ENCODE results near the gene NHERF1. TPM values are rescaled to one million over a fixed set of nuclear protein-coding genes. Genes with fewer than 3 reads are reported as not detected.

Gene NHERF1
- total RNA-seq, 4 donors from 2014 or later, result 21.1 to 53.8 (median 42.0) TPM

DNA sequence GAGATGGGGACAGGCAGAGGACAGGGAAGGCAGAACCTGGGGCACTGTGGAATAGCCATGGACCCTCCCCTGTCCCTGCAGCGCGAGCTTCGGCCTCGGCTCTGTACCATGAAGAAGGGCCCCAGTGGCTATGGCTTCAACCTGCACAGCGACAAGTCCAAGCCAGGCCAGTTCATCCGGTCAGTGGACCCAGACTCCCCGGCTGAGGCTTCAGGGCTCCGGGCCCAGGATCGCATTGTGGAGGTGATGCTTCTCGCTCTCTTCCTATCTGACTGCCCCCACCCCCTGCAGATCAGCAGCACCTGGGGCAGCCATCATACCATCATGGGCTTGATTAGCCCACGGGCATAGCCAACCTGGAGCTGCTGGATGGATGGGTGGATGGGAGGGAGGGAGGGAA is 13.5 kb downstream of the NHERF1 start:
- Histone ChIP-seq H3K27me3 (no peaks in the 10 kb centered on the region), H3K9me3 (no peaks in the 10 kb centered on the region), H3K4me3 (no peak overlapping the region), H3K27ac (no peak overlapping the region), H3K36me3 (peaks cover 5% of the 10 kb centered on the region), H3K4me1 (peaks cover 58% of the 10 kb centered on the region)
- no peak for DNase-seq (ENCODE audit: low spot score in 2 of 2)
- 100% methylated on average over 2 of the region's 11 CpGs for WGBS
- TF ChIP-seq POLR2AphosphoS5 (IDR thresholded peaks at IDR 0.05), result no peak
- TF ChIP-seq, protein P1, sequence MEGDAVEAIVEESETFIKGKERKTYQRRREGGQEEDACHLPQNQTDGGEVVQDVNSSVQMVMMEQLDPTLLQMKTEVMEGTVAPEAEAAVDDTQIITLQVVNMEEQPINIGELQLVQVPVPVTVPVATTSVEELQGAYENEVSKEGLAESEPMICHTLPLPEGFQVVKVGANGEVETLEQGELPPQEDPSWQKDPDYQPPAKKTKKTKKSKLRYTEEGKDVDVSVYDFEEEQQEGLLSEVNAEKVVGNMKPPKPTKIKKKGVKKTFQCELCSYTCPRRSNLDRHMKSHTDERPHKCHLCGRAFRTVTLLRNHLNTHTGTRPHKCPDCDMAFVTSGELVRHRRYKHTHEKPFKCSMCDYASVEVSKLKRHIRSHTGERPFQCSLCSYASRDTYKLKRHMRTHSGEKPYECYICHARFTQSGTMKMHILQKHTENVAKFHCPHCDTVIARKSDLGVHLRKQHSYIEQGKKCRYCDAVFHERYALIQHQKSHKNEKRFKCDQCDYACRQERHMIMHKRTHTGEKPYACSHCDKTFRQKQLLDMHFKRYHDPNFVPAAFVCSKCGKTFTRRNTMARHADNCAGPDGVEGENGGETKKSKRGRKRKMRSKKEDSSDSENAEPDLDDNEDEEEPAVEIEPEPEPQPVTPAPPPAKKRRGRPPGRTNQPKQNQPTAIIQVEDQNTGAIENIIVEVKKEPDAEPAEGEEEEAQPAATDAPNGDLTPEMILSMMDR (IDR thresholded peaks at IDR 0.05), result no peak
- TF ChIP-seq EP300 (IDR thresholded peaks at IDR 0.05), result no peak
- no peak for TF ChIP-seq POLR2A (IDR thresholded peaks at IDR 0.05)

DNA sequence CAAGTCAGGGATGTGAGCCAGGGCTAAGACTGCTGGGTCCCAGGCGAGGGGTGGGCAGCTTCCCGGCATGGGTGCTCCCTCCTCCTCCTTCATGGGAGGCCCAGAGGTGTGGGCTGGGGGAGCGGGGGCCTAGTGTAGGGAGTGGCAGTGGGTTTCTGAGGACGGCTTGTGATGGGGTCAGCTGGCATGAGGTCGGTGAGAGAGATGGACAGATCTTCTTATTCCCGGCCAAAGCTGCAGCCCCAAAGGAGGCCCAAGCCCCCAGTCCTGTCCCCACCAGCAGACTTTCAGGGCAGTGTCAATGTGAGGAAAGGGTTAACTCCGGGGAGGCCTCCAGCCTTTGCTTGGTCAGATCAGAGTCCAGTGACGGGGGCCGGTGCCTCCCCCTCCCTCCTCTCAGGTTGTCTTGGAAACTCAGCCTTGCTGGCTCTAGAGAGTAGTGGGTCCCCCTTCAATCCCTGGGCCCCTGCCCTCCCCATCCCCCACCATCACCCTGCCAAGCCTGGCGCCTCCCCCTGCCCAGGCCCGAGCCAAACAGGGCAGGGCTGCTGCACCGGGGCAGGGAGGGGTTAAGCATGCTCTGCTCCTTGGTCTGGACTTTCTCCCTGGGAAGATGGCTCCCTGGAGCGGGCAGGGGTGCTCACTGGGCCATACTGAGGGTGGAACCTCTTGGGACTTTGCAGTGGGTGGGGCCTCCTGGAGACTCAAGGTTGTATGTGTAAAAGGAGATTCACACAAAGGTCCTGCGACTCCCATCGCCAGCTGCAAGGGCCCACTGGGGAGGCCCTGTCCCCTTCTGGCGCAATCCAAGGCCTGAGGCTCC is 15.3 kb downstream of the NHERF1 start:
- Histone ChIP-seq H3K4me1 (peaks cover 56% of the 10 kb centered on the region), H3K9me3 (no peaks in the 10 kb centered on the region), H3K27ac (peak overlapping the region; percentile 14), H3K36me3 (peaks cover 10% of the 10 kb centered on the region), H3K4me3 (no peak overlapping the region), H3K27me3 (no peaks in the 10 kb centered on the region)
- WGBS, result 60% methylated on average over 10 of the region's 16 CpGs
- DNase-seq (ENCODE audit: low spot score in 2 of 2), result no peak
- TF ChIP-seq, protein P1 (IDR thresholded peaks at IDR 0.05), result no peak
- TF ChIP-seq POLR2A (IDR thresholded peaks at IDR 0.05) (no peak), EP300 (IDR thresholded peaks at IDR 0.05) (no peak), POLR2AphosphoS5 (IDR thresholded peaks at IDR 0.05) (no peak)

DNA sequence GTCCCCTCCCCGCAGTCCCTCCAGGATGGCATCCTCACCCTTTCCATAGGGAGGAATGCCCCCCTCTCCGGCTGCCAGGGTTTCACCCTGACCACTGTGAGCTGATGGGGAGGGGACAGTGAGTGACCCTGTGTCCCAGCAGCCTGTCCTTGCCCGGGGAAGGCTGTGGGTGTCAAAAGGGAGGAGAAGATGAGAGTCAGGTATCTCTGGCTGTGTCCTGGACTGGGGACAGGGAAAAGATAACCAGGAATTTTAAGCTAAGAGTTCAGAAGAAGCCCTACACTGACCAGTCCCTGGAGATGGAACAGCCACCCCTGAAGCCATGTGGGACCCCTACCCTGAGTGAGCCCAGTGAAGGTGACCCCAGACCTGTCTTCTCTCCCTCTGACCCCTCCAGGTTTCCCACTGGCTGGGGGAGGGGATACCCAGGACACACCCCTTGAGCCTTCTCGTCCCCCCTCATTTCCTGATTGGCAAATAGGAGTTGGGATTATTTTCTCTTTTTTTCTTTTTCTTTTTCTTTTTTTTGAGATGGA is 16.4 kb downstream of the NHERF1 start:
- TF ChIP-seq POLR2A (IDR thresholded peaks at IDR 0.05), result no peak
- TF ChIP-seq EP300 (IDR thresholded peaks at IDR 0.05), result no peak
- TF ChIP-seq POLR2AphosphoS5 (IDR thresholded peaks at IDR 0.05), result no peak
- TF ChIP-seq, protein P1 (IDR thresholded peaks at IDR 0.05), result no peak
- peaks cover 18% of the 10 kb centered on the region for H3K36me3 ChIP-seq
- DNase-seq (ENCODE audit: low spot score in 2 of 2), result no peak
- no peak overlapping the region for H3K4me3 ChIP-seq
- H3K9me3 ChIP-seq, result no peaks in the 10 kb centered on the region
- no peaks in the 10 kb centered on the region for H3K27me3 ChIP-seq
- no peak overlapping the region for H3K27ac ChIP-seq
- 73% methylated on average over 4 of the region's 4 CpGs for WGBS
- peaks cover 45% of the 10 kb centered on the region for H3K4me1 ChIP-seq

DNA sequence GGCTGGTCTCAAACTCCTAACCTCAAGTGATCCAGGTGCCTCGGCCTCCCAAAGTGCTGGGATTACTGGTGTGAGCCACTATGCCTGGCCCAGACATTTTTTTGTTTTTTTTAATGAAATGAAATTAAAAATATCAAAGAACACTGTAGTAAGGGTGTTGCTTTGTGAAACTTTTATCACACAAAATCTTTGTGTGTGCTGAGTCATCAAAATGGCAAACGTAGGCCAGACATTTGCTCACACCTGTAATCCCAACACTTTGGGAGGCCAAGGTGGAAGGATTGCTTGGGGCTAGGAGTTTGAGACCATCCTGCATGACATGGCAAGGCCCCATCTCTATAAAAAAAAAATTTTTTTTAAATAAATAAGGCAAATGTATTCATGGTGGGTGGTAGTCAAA is 18.0 kb downstream of the NHERF1 start:
- Histone ChIP-seq H3K36me3 (peaks cover 33% of the 10 kb centered on the region), H3K27me3 (no peaks in the 10 kb centered on the region), H3K27ac (no peak overlapping the region), H3K4me3 (no peak overlapping the region), H3K9me3 (no peaks in the 10 kb centered on the region), H3K4me1 (peaks cover 29% of the 10 kb centered on the region)
- DNase-seq (ENCODE audit: low spot score in 2 of 2), result no peak
- TF ChIP-seq POLR2AphosphoS5 (IDR thresholded peaks at IDR 0.05) (no peak), POLR2A (IDR thresholded peaks at IDR 0.05) (no peak), EP300 (IDR thresholded peaks at IDR 0.05) (no peak)
- TF ChIP-seq, protein P1 (IDR thresholded peaks at IDR 0.05), result no peak
- WGBS, result 73% methylated on average over 2 of the region's 2 CpGs

DNA sequence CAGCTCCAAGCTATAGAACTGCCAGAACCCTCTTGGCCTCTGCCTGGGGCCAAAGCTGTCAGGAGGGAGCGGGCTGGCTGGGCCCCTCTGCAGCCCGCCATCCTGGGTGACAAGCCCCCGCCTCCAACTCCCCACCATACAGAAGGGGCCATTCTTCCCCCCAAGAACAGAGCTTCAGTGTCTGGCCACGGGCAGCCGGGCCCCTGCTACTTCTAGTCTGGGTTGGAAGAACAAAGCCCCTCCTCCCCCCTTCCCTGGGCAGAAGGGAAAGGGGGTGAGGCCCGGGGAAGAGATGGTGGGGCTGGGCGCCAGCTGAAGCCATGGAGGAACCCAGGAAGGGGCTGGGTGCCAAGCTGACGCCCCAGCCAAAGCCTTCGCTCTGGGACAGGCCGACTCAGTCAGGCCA is 18.7 kb downstream of the NHERF1 start:
- DNase-seq (ENCODE audit: low spot score in 2 of 2), result no peak
- Histone ChIP-seq H3K4me1 (peaks cover 28% of the 10 kb centered on the region), H3K9me3 (no peaks in the 10 kb centered on the region), H3K36me3 (peaks cover 38% of the 10 kb centered on the region), H3K27ac (no peak overlapping the region), H3K27me3 (no peaks in the 10 kb centered on the region), H3K4me3 (no peak overlapping the region)
- 60% methylated on average over 10 of the region's 10 CpGs for WGBS
- no peak for TF ChIP-seq POLR2A (IDR thresholded peaks at IDR 0.05)
- TF ChIP-seq POLR2AphosphoS5 (IDR thresholded peaks at IDR 0.05), result no peak
- TF ChIP-seq, protein P1 (IDR thresholded peaks at IDR 0.05), result no peak
- no peak for TF ChIP-seq EP300 (IDR thresholded peaks at IDR 0.05)

Measured in suprapubic skin (tissue), 4 donors.